Stimulated activated CD8-positive, alpha-beta memory T cell treated with anti-CD3 and anti-CD28 coated beads, Interleukin-4, amount 100 ng/mL, for 48 hours (primary cell): ENCODE measurements around the gene CD2.
A peak's percentile ranks its signal among the peaks of the same experiment; 100 is the strongest.
"Not testable (repeated sequence)": the region's sequence is repeated elsewhere in the genome, so short reads cannot be mapped to it uniquely, and the experiment has no call there.

Experiments
- DNase-seq: peaks from one replicate; pipeline ENCODE4 v3.0.0-alpha.2; 2020

CD2 gene

GRCh38 chr1:116732726-116733125 lies 21.5 kb upstream of the CD2 start:
- peak; percentile 11 for DNase-seq

- peak; percentile 20 for DNase-seq
Measured at GRCh38 chr1:116733476-116734365, 20.5 kb upstream of the CD2 start.

GRCh38 chr1:116735246-116735645 lies 19.0 kb upstream of the CD2 start:
- DNase-seq, result peak; percentile 21

- peak; percentile 76 for DNase-seq
Measured at GRCh38 chr1:116737020-116737854, 17.0 kb upstream of the CD2 start.

- peak; percentile 68 for DNase-seq
Measured at GRCh38 chr1:116737855-116738321, 16.3 kb upstream of the CD2 start.

GRCh38 chr1:116738673-116739370 lies 15.4 kb upstream of the CD2 start:
- peak; percentile 72 for DNase-seq

GRCh38 chr1:116739371-116740012 lies 14.7 kb upstream of the CD2 start:
- no peak for DNase-seq

- no peak for DNase-seq
Measured at GRCh38 chr1:116740296-116740695, 13.9 kb upstream of the CD2 start.

- no peak for DNase-seq
Measured at GRCh38 chr1:116740746-116741145, 13.5 kb upstream of the CD2 start.

- DNase-seq, result no peak
Measured at GRCh38 chr1:116741836-116742565, 12.2 kb upstream of the CD2 start.

- DNase-seq, result no peak
Measured at GRCh38 chr1:116743535-116743934, 10.7 kb upstream of the CD2 start.

- DNase-seq, result no peak
Measured at GRCh38 chr1:116748272-116748671, 6.0 kb upstream of the CD2 start.

GRCh38 chr1:116751146-116751545 lies 3.1 kb upstream of the CD2 start:
- DNase-seq, result no peak

- no peak for DNase-seq
Measured at GRCh38 chr1:116751621-116752020, 2.6 kb upstream of the CD2 start.

GRCh38 chr1:116753312-116753711 lies 918 bp upstream of the CD2 start:
- DNase-seq, result no peak

GRCh38 chr1:116755066-116755465 lies 836 bp downstream of the CD2 start:
- DNase-seq, result no peak

- no peak for DNase-seq
Measured at GRCh38 chr1:116755681-116756080, 1.5 kb downstream of the CD2 start.

GRCh38 chr1:116756092-116756491 lies 1.9 kb downstream of the CD2 start:
- DNase-seq, result peak; percentile 62

GRCh38 chr1:116758456-116758815 lies 4.2 kb downstream of the CD2 start:
- not testable (repeated sequence) for DNase-seq

- DNase-seq, result no peak
Measured at GRCh38 chr1:116759636-116760035, 5.4 kb downstream of the CD2 start.

- no peak for DNase-seq
Measured at GRCh38 chr1:116760487-116760886, 6.3 kb downstream of the CD2 start.
